ENCODE measurements around the gene GADD45B. TPM values are rescaled to one million over a fixed set of nuclear protein-coding genes. Genes with fewer than 3 reads are reported as not detected.

The GADD45B gene
- total and polyA plus RNA-seq, 8 donors: 52.9 to 588 (median 81.9) TPM

GRCh38 chr19:2482354-2483038, 6.6 kb downstream of the GADD45B start:
- Histone ChIP-seq H3K4me1 (peaks cover 5 to 25% (median 22%) of the 10 kb centered on the region in 4 donors), H3K9me3 (peaks cover 3 to 21% (median 12%) of the 10 kb centered on the region in 4 donors), H3K4me3 (no peak overlapping the region), H3K27ac (no peak overlapping the region), H3K36me3 (peaks cover 0 to 9% (median 6%) of the 10 kb centered on the region in 4 donors), H3K27me3 (no peaks in the 10 kb centered on the region)
- DNase-seq: no peak
- intact Hi-C loops (cut with DNase I; ENCODE audit: low total_unique reads): no loop called here
- TF ChIP-seq EP300 (IDR thresholded peaks at IDR 0.05): no peak
- TF ChIP-seq CTCF (IDR thresholded peaks at IDR 0.05): no peak
- no peak for TF ChIP-seq POLR2A (IDR thresholded peaks at IDR 0.05)
- no peak for TF ChIP-seq POLR2AphosphoS5 (IDR thresholded peaks at IDR 0.05)
- WGBS, 5 donors: 70 to 80% (median 76%) methylated on average over 12 of the region's 12 CpGs

- Histone ChIP-seq H3K36me3 (peaks cover 0 to 5% (median under 1%) of the 10 kb centered on the region in 4 donors), H3K4me1 (peaks cover under 1 to 24% (median 20%) of the 10 kb centered on the region in 4 donors), H3K4me3 (no peak overlapping the region), H3K9me3 (peaks cover 3 to 21% (median 12%) of the 10 kb centered on the region in 4 donors), H3K27ac (no peak overlapping the region), H3K27me3 (peaks cover 0 to 3% (median 0%) of the 10 kb centered on the region in 3 donors)
- no peak for DNase-seq
- no peak for TF ChIP-seq CTCF (IDR thresholded peaks at IDR 0.05)
- no peak for TF ChIP-seq POLR2AphosphoS5 (IDR thresholded peaks at IDR 0.05)
- TF ChIP-seq POLR2A (IDR thresholded peaks at IDR 0.05): no peak
- TF ChIP-seq EP300 (IDR thresholded peaks at IDR 0.05): no peak
- intact Hi-C loops (cut with DNase I; ENCODE audit: low total_unique reads): no loop called here
- WGBS, 5 donors: 78 to 87% (median 85%) methylated on average over 6 of the region's 6 CpGs
Observed at GRCh38 chr19:2483084-2483483, 7.2 kb downstream of the GADD45B start.

DNA sequence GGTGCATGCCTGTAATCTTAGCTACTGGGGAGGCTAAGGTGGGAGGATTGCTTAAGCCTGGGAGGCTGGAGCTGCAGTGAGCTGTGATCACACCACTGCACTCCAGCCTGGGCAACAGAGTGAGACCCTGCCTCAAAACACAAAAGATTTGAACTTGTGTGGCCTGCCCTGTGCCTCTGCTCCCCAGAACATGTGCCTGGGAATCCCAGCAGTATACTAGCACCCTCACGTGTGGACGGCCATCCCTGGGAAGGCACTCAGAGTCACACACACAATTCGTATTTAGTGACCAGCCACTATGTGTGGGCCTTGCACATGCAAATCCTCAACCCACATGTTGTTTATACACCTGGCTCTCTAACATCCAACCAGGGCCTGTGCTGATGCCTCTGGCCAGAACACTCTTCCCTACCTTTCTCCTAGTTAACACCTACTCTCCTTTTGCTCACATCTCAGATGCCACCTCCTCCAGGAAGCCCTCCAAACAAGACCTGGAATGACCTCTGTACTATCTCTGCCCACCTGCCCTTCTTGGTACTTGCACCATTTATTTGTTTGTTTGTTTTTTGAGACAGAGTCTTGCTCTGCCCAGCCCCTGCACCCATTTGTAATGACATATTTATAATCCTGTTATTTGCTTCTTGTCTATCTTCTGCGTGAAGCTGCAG, 7.7 kb downstream of the GADD45B start:
- WGBS, 5 donors: 86 to 92% (median 91%) methylated on average over 4 of the region's 4 CpGs
- intact Hi-C loops (cut with DNase I; ENCODE audit: low total_unique reads): no loop called here
- H3K27me3 ChIP-seq: peaks cover 0 to 8% (median 0%) of the 10 kb centered on the region in 3 donors
- H3K9me3 ChIP-seq: peaks cover 3 to 21% (median 12%) of the 10 kb centered on the region in 4 donors
- no peak overlapping the region for H3K4me3 ChIP-seq
- no peak for DNase-seq
- peaks cover 6 to 24% (median 20%) of the 10 kb centered on the region in 4 donors for H3K4me1 ChIP-seq
- no peak overlapping the region for H3K27ac ChIP-seq
- H3K36me3 ChIP-seq: no peaks in the 10 kb centered on the region
- TF ChIP-seq POLR2A (IDR thresholded peaks at IDR 0.05) (no peak), POLR2AphosphoS5 (IDR thresholded peaks at IDR 0.05) (no peak), CTCF (IDR thresholded peaks at IDR 0.05) (no peak), EP300 (IDR thresholded peaks at IDR 0.05) (no peak)

GRCh38 chr19:2484178-2484937, 8.4 kb downstream of the GADD45B start:
- Histone ChIP-seq H3K4me3 (no peak overlapping the region), H3K4me1 (peaks cover 14 to 24% (median 20%) of the 10 kb centered on the region in 4 donors), H3K36me3 (no peaks in the 10 kb centered on the region), H3K27ac (no peak overlapping the region), H3K9me3 (peaks cover 3 to 21% (median 12%) of the 10 kb centered on the region in 4 donors), H3K27me3 (peaks cover 0 to 16% (median 3%) of the 10 kb centered on the region in 3 donors)
- intact Hi-C loops (cut with DNase I; ENCODE audit: low total_unique reads): no loop called here
- DNase-seq: no peak
- no peak for TF ChIP-seq POLR2A (IDR thresholded peaks at IDR 0.05)
- TF ChIP-seq CTCF (IDR thresholded peaks at IDR 0.05): no peak
- no peak for TF ChIP-seq EP300 (IDR thresholded peaks at IDR 0.05)
- 79 to 85% (median 84%) methylated on average over 13 of the region's 13 CpGs for WGBS, 5 donors

Measured in stomach (tissue), 9 donors.